Right kidney (tissue), 9 donors: ENCODE measurements around the gene JDP2.
A peak's percentile ranks its signal among the peaks of the same experiment; 100 is the strongest.
"Not testable (repeated sequence)": the region's sequence is repeated elsewhere in the genome, so short reads cannot be mapped to it uniquely, and the experiment has no call there.

Experiments used
- DNase-seq: peaks from one replicate; pipeline ENCODE4 v3.0.0-alpha.2; 2016
- long read RNA-seq, 8 donors: transcript quantifications; one replicate each; lab custom pipeline, GENCODE V29; 2026

JDP2 gene, protein sequence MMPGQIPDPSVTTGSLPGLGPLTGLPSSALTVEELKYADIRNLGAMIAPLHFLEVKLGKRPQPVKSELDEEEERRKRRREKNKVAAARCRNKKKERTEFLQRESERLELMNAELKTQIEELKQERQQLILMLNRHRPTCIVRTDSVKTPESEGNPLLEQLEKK
- long read RNA-seq, donor 1, partial matches to known transcripts, result 7 of 11 reads
- long read RNA-seq, donor 1, other reads (novel, unspliced or antisense), result 0 of 11 reads
- long read RNA-seq, donor 2, full-length matches to known transcripts, result 14 of 14 reads
- long read RNA-seq, donor 2, partial matches to known transcripts, result 0 of 14 reads
- long read RNA-seq, donor 2, other reads (novel, unspliced or antisense), result 0 of 14 reads
- long read RNA-seq, donor 3, transcript JDP2-206 (4 exons, 631 nt), result major isoform, 6 of 6 reads
- long read RNA-seq, donor 3, partial matches to known transcripts, result 0 of 6 reads
- long read RNA-seq, donor 3, other reads (novel, unspliced or antisense), result 0 of 6 reads
- long read RNA-seq, donor 4, transcript JDP2-206 (4 exons, 631 nt), result major isoform, 9 of 18 reads
- long read RNA-seq, donor 4, partial matches to known transcripts, result 6 of 18 reads
- long read RNA-seq, donor 4, other reads (novel, unspliced or antisense), result 0 of 18 reads
- long read RNA-seq, donor 5, transcript JDP2-206 (4 exons, 631 nt), result major isoform, 6 of 6 reads
- long read RNA-seq, donor 5, partial matches to known transcripts, result 0 of 6 reads
- long read RNA-seq, donor 5, other reads (novel, unspliced or antisense), result 0 of 6 reads
- long read RNA-seq, donor 6, full-length matches to known transcripts, result 13 of 40 reads
- long read RNA-seq, donor 6, partial matches to known transcripts, result 27 of 40 reads
- long read RNA-seq, donor 6, other reads (novel, unspliced or antisense), result 0 of 40 reads
- long read RNA-seq, donor 7, result 0 reads
- long read RNA-seq, donor 8, transcript JDP2-206 (4 exons, 631 nt), result major isoform, 11 of 11 reads
- long read RNA-seq, donor 8, partial matches to known transcripts, result 0 of 11 reads
- long read RNA-seq, donor 8, other reads (novel, unspliced or antisense), result 0 of 11 reads

- DNase-seq, result peak; percentile 94
Observed at GRCh38 chr14:75427482-75428229, at the start of gene JDP2. Gene JDP2, plus strand, starts transcription at chr14:75428022. Its CDS starts 9,899 bp downstream, at chr14:75437921.

DNA sequence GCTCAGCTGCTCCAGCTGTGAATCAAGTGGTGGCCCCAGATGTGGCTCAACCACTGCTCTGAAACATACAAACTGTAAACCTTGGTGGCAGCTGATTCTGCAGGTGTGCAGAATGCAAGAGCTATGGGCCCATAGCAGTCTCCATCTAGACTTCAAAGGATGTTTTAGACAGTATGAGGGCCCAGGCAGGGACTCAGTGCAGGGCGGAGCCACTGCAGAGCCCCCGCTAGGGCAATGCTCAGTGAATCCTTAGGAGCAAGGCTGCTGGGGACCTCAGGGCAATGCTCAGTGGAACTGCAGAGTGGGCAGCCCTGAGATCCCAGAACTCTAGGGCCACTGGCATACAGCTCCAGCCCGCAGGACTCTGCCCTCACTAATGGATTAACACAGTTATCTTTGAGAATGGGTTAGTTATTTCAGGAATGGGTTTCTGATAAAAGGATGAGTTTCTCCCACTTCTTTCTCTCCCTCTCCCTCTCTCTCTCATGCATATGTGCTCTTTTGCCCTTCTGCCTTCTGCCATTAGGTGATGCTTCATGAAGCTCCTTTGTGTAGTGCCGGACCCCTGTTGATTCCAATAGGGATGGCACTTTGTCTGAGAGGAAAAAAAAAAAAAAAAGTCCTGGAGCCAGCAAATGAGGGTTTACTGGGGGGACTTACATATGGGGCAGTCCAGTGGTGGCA, 48.4 kb upstream of the JDP2 start:
- no peak for DNase-seq

- DNase-seq, result no peak
Observed at GRCh38 chr14:75379930-75380270, 47.9 kb upstream of the JDP2 start.

DNA sequence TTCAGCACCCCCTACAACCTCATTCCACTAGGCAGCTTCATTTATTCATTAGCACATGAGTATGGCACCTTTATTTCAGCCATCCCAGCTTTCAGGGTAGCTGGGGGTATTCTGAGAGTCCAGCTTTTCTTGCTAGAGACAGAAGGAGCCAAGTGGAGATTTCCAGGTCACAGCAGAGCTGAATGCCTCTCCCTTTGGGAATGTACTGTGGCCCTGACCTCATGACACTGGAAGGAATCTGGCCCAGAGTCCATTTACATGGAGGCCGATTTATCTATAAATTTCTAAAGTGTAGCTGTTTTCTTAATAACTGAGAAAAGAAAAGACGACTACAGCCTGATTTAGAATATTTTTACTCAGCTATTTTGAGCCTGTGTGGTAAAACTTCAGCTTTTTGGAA, 47.2 kb upstream of the JDP2 start:
- DNase-seq, result no peak

GRCh38 chr14:75381642-75382041, 46.2 kb upstream of the JDP2 start:
- no peak for DNase-seq

DNA sequence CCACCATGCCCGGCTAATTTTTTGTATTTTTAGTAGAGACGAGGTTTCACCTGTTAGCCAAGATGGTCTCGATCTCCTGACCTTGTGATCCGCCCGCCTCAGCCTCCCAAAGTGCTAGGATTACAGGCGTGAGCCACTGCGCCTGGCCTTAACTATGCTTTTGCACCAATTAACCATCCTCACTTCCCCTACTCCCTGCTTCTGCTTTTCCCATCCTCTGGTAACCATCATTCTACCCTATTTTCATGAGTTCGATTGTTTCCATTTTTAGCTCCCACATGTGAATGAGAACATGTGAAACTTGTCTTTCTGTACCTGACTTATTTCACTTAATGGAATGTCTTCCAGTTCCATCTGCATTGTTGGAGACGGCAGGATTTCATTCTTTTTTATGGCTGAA, 44.6 kb upstream of the JDP2 start:
- not testable (repeated sequence) for DNase-seq

GRCh38 chr14:75383721-75384120, 44.1 kb upstream of the JDP2 start:
- no peak for DNase-seq

GRCh38 chr14:75389679-75390078, 38.1 kb upstream of the JDP2 start:
- DNase-seq, result no peak

DNA sequence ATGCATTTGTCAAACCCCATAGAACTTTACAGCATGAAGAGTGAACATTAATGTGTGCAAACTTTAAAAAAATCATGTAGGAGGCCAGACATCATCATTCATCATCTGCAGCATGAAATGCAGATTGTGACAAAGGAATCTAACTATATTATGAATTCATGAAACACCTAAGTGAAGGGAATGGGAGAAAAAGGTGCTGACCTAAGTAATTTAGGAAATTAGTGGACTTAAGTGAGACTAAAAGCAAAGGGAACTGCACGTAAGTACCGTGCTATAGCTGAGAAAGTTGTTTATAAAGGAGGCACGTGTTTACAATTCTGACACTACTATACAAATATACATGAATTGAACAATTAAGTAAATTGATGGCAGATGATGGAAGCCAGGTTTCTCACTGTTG, 37.6 kb upstream of the JDP2 start:
- DNase-seq, result no peak

GRCh38 chr14:75391953-75392352, 35.9 kb upstream of the JDP2 start:
- DNase-seq, result no peak

GRCh38 chr14:75392686-75393641, 34.9 kb upstream of the JDP2 start:
- no peak for DNase-seq

DNA sequence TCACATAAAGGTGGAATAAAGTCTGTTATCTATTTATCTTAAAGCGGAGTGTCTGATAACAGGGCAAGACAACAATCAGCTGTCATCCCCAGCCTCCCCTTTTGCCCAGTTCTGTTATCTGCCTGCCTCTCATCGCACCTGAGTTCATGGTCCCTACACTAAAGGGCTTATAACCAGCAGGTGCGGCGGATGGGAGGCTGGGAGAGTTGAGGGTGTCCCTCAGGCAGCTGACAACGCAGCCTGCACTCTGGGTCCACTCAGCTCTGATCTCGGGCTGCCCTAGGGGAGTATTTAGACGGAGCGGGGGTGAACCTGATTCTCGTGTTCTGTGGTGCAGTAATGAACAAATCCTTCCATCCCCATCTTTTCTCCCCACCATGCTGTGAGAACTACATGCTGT, 34.0 kb upstream of the JDP2 start:
- no peak for DNase-seq

- no peak for DNase-seq
Observed at GRCh38 chr14:75395862-75396261, 32.0 kb upstream of the JDP2 start.

DNA sequence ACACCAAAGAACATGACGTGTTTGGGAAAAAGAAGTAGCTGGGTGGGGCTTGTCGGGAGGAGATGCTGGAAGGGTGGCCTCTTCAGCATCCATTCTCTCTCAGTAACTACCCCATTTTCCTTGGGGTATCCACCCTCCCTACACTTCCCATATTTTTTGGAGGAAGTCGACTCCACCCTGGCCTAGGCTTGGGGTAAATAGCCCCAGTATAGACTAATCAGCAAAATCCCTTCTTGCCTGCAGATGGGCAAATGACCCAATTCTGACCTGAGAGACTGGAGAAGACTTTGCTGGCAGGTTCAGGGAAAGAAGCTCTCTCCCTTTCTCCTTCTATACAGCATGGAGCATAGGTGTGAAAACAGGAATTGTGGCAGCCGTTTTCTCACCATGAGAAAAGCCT, 28.5 kb upstream of the JDP2 start:
- no peak for DNase-seq

DNA sequence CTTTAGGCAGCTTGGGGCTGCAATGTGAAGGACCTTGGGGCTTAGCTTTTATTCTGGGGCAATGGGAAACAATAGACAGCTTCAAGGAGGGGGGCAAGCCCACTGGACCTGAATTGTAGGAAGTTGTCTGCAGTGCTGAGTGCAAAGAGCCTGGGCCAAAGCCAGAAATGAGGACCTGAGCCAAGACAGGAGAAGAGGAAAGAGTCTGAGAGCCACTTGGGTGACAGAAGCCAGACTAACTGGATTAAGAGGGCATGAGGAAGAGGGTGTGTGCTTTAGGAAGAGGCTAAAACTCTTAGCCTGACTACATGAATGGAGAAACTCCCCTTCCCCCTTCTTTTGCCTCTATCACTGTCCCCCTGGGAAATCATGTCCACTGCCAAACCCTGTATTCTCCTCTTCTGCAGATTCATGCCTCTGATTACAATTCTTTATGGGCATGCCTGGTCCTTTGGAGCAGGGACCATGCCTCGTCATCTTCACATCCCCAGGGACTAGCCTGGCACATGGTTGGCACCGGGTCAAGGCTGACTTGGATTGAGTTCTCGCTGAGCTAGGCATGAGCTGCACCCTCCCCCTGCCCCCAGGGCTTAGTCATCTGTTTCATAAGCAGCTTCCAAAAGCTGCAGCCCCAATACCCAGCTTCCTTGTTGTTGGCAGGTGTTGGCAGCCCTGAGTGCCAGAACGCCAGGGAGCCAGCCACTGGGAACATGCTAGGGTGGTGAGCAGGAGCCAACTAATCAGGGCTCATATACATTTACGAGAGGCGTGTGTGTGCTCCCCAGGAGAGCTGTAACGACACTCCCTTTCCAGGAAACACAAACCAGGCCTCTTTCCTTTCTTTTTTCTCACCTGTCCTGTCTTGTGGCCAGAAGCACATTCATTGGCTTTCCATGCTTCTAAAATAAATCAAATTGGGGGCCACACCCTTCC, 27.7 kb upstream of the JDP2 start:
- no peak for DNase-seq

DNA sequence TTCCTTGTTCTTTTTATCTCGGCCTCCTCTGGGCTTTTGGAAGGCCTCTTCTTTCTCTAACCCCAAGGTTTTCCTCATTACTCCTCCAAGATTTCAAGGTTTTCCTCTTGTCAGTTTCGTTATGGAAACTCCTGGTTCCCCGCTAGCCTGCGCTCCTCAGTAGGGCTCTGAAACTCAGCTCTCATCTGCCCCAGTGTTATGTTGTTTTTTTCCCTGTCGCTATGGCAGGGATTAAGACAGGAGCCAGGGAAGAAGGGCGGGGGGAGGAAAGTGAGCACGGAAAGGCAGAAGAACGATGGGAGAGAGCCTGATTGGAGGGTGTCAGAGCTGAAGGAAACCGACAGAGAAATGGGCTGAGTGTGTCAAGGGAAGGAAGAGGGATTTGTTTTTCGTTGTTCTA, 26.5 kb upstream of the JDP2 start:
- no peak for DNase-seq

DNA sequence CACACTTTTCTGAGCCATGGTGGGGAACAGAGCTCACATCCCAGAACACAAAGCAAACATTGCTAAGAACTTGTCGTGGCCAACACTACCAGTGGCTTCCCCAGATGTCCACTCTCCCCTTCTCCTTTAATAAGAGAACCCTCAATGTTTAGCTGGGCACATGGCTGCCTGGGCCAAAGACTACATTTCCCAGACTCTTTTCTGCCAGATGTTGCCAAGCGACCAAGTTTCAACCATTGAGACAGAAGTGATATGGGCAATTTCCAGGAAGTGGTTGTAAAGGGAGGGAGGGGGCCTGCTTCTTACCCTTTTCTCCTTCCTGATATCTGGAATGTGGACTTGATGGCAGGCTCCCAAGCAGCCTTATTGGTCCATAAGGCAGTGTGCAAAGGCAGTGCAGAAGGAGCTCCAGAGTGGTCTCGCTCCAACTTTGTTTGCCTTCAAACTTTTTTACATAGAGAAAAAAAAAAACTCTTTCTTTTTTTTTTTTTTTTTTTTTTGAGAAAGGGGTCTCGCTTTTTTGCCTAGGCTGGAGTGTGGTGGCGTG, 24.9 kb upstream of the JDP2 start:
- no peak for DNase-seq

GRCh38 chr14:75404847-75405246, 23.0 kb upstream of the JDP2 start:
- DNase-seq, result no peak

DNA sequence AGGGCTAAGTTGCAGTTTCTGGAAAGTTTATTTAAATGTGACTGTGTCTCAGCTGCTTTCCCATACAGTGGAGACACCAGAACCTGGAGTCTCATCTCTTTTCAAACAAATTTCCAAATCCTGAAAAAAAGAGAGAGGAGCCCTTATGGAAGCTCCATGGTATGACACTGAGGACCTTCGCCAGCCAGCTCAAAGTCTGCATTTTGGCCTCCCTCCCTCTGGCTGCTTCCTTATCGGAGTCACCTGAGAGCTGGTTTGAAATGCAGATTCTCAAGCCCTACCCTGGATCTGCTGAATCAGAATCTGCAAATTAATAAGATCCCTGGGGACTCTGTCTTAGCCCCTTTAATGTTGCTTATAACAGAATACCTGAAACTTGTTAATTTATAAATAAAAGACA, 21.7 kb upstream of the JDP2 start:
- DNase-seq, result no peak
